Measurements from ENCODE around the gene ABHD16A.

DNA sequence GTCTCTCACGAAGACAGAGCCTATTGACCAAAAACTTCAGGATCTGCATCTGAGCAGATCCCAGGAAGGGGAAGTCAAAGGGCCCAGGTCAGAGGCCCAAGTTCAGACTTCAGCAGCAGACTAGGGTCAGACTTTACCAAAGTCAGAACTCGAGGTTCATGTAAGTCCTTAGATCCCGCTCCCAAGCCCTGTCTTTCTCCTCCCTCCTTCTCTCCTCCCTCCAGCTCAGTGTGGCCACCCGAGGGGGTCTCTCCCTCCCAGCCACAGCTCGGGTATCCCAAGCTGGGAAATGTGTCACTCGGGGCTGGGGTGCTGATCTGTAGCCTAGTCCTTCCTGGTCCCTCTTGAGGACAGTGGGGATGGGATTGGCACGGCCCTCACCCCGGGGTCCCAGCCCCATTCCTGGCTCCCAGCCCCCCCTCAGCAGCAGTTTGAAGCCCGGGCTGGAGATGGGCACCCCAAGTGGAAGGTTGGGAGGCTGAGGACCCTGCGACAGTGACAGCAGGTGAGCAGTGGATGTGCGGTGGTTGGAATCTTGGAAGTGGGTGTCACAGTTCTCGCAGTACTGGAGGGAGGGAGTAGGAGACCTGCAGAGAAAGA lies 40.9 kb downstream of the ABHD16A start:
- TF ChIP-seq, protein P1, sequence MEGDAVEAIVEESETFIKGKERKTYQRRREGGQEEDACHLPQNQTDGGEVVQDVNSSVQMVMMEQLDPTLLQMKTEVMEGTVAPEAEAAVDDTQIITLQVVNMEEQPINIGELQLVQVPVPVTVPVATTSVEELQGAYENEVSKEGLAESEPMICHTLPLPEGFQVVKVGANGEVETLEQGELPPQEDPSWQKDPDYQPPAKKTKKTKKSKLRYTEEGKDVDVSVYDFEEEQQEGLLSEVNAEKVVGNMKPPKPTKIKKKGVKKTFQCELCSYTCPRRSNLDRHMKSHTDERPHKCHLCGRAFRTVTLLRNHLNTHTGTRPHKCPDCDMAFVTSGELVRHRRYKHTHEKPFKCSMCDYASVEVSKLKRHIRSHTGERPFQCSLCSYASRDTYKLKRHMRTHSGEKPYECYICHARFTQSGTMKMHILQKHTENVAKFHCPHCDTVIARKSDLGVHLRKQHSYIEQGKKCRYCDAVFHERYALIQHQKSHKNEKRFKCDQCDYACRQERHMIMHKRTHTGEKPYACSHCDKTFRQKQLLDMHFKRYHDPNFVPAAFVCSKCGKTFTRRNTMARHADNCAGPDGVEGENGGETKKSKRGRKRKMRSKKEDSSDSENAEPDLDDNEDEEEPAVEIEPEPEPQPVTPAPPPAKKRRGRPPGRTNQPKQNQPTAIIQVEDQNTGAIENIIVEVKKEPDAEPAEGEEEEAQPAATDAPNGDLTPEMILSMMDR (conservative IDR thresholded peaks at IDR 0.05; ENCODE audit: low read length): no peak
- no peak for TF ChIP-seq EZH2phosphoT487 (IDR thresholded peaks at IDR 0.05; ENCODE audit: borderline replicate concordance, low read depth, low read length)

All from OCI-LY7 (cell line).